Measurements from ENCODE around the gene ACP6.

The ACP6 gene

GRCh38 chr1:147648933-147649332 is 21.4 kb downstream of the ACP6 start:
- DNase-seq: no peak

- DNase-seq: no peak
Observed at GRCh38 chr1:147647796-147648633, 22.3 kb downstream of the ACP6 start.

GRCh38 chr1:147643974-147644373 is 26.4 kb downstream of the ACP6 start:
- no peak for DNase-seq

- no peak for DNase-seq
Observed at GRCh38 chr1:147641695-147642592, 28.4 kb downstream of the ACP6 start.

- no peak for DNase-seq
Observed at GRCh38 chr1:147641291-147641690, 29.0 kb downstream of the ACP6 start.

GRCh38 chr1:147640553-147641165 is 29.7 kb downstream of the ACP6 start:
- no peak for DNase-seq

GRCh38 chr1:147636314-147636713 is 34.0 kb downstream of the ACP6 start:
- no peak for DNase-seq

- DNase-seq: no peak
Observed at GRCh38 chr1:147635342-147635741, 35.0 kb downstream of the ACP6 start.

GRCh38 chr1:147634645-147635044 is 35.7 kb downstream of the ACP6 start:
- DNase-seq: no peak

- no peak for DNase-seq
Observed at GRCh38 chr1:147633759-147634158, 36.6 kb downstream of the ACP6 start.

- no peak for DNase-seq
Observed at GRCh38 chr1:147631839-147632238, 38.5 kb downstream of the ACP6 start.

- DNase-seq: no peak
Observed at GRCh38 chr1:147630447-147630846, 39.9 kb downstream of the ACP6 start.

- no peak for DNase-seq
Observed at GRCh38 chr1:147630022-147630421, 40.3 kb downstream of the ACP6 start.

GRCh38 chr1:147628441-147628840 is 41.9 kb downstream of the ACP6 start:
- DNase-seq: no peak

- no peak for DNase-seq
Observed at GRCh38 chr1:147627435-147628110, 42.8 kb downstream of the ACP6 start.

GRCh38 chr1:147626739-147627138 is 43.6 kb downstream of the ACP6 start:
- DNase-seq: no peak

- no peak for DNase-seq
Observed at GRCh38 chr1:147626291-147626690, 44.0 kb downstream of the ACP6 start.

GRCh38 chr1:147625362-147625995 is 44.8 kb downstream of the ACP6 start:
- DNase-seq: no peak

GRCh38 chr1:147624529-147624928 is 45.8 kb downstream of the ACP6 start:
- DNase-seq: no peak

GRCh38 chr1:147624011-147624410 is 46.3 kb downstream of the ACP6 start:
- no peak for DNase-seq

GRCh38 chr1:147622731-147623130 is 47.6 kb downstream of the ACP6 start:
- DNase-seq: no peak

GRCh38 chr1:147620543-147620942 is 49.8 kb downstream of the ACP6 start:
- DNase-seq: no peak

Data from cortex of kidney (tissue), 1 donor.